Neural progenitor cell (in vitro differentiated cells): ENCODE results near the gene SLC10A2. TPM values are rescaled to one million over a fixed set of nuclear protein-coding genes. Genes with fewer than 3 reads are reported as not detected.

Experiments
- DNase-seq: peaks from one replicate; pipeline ENCODE4 v3.0.0-alpha.2; 2016; ENCODE audit warnings: low spot score
- H2AFZ ChIP-seq: fragments of 200-600 bp; sonication (generic); replicated peaks from 2 replicates; pipeline ENCODE4 v1.6.1; 2016; ENCODE audit warnings: antibody characterized with exemption
- H3F3A ChIP-seq: fragments of 200-600 bp; sonication (generic); 2 replicates; pipeline ENCODE4 v1.6.1; 2016; ENCODE audit warnings: antibody characterized with exemption, low read depth
- H3K27ac ChIP-seq: fragments of 200-600 bp; sonication (generic); 2 replicates; pipeline ENCODE4 v1.5.1; 2016; ENCODE audit warnings: mild to moderate bottlenecking
- H3K27me3 ChIP-seq: fragments of 200-600 bp; sonication (generic); 2 replicates; pipeline ENCODE4 v1.6.1; 2016; ENCODE audit warnings: mild to moderate bottlenecking, moderate library complexity
- H3K36me3 ChIP-seq: fragments of 200-600 bp; sonication (generic); 2 replicates; pipeline ENCODE4 v1.5.1; 2016
- H3K4me1 ChIP-seq: fragments of 200-600 bp; sonication (generic); 2 replicates; pipeline ENCODE4 v1.6.1; 2016; ENCODE audit warnings: mixed run types
- H3K4me2 ChIP-seq: fragments of 200-600 bp; sonication (generic); 2 replicates; pipeline ENCODE4 v1.6.1; 2016
- H3K4me3 ChIP-seq: fragments of 200-600 bp; sonication (generic); 2 replicates; pipeline ENCODE4 v1.5.1; 2016
- H3K79me2 ChIP-seq: fragments of 200-600 bp; sonication (generic); 2 replicates; pipeline ENCODE4 v1.6.1; 2016; ENCODE audit warnings: low read depth
- H3K9ac ChIP-seq: fragments of 200-600 bp; sonication (generic); 2 replicates; pipeline ENCODE4 v1.6.1; 2016
- H3K9me3 ChIP-seq: fragments of 200-600 bp; sonication (generic); 2 replicates; pipeline ENCODE4 v1.5.1; 2016; ENCODE audit warnings: low read depth
- H4K20me1 ChIP-seq: fragments of 200-600 bp; sonication (generic); 2 replicates; pipeline ENCODE4 v1.6.1; 2016; ENCODE audit warnings: low read depth
- H3K27ac Mint-ChIP-seq: 3 replicates; pipeline ENCODE4 v1.8.0; 2021; ENCODE audit warnings: mixed read lengths
- H3K27me3 Mint-ChIP-seq: 2 replicates; pipeline ENCODE4 v1.8.0; 2022; ENCODE audit warnings: low read depth, mild to moderate bottlenecking, inconsistent platforms, moderate library complexity, mixed read lengths; ENCODE audit not compliant: insufficient read depth
- H3K36me3 Mint-ChIP-seq: 3 replicates; pipeline ENCODE4 v1.8.0; 2021; ENCODE audit warnings: mixed read lengths
- H3K4me1 Mint-ChIP-seq: 3 replicates; pipeline ENCODE4 v1.8.0; 2021; ENCODE audit warnings: mixed read lengths
- H3K4me3 Mint-ChIP-seq: 3 replicates; pipeline ENCODE4 v1.8.0; 2021; ENCODE audit warnings: mild to moderate bottlenecking, moderate library complexity, mixed read lengths
- H3K9me3 Mint-ChIP-seq: 3 replicates; pipeline ENCODE4 v1.8.0; 2020; ENCODE audit warnings: mixed read lengths
- CTCF ChIP-seq: fragments of 200-600 bp; sonication (generic); IDR thresholded peaks from 2 replicates; pipeline ENCODE4 v1.5.1; 2017; ENCODE audit warnings: antibody characterized with exemption, mild to moderate bottlenecking
- EZH2 ChIP-seq: fragments of 200-600 bp; sonication (generic); IDR thresholded peaks from 2 replicates; pipeline ENCODE4 v1.6.1; 2017; ENCODE audit warnings: antibody characterized with exemption, mild to moderate bottlenecking, moderate library complexity
- EZH2phosphoT487 ChIP-seq: fragments of 200-600 bp; sonication (generic); IDR thresholded peaks from 2 replicates; pipeline ENCODE4 v1.6.1; 2017; ENCODE audit warnings: antibody characterized with exemption
- total RNA-seq: library from RNA; depleted of rRNA; stranded (reverse); fragments of >200 nt; gene quantifications from 2 replicates; pipeline ENCODE4 v1.2.3, GENCODE V29; 2015; ENCODE audit warnings: low replicate concordance

SLC10A2 gene
- total RNA-seq, 1 donor from 2014 or later: not detected

DNA sequence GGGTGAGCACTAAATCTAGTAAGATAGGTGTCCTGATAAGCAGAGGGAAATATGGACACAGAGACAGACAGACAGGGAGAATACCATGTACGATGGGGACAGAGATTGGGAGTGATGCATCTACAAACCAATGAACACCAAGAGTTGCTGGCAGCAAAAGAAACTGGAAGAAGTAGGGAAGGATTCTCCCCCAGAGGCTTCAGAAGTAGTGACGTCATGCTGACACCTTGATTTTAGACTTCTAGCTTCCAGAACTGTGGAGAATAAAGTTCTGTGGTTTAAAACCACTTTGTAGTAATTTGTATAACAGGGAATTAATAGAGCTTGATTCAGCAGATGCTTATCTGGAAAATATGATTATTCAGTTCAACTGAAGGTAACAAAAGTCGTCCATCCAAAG lies 66.1 kb downstream of the SLC10A2 start:
- H3K36me3 Mint-ChIP-seq: no peaks in the 10 kb centered on the region
- H3K27ac ChIP-seq: no peak overlapping the region
- no peaks in the 10 kb centered on the region for H3K27me3 ChIP-seq
- peaks cover 10% of the 10 kb centered on the region for H3K9me3 Mint-ChIP-seq
- no peaks in the 10 kb centered on the region for H3K79me2 ChIP-seq
- no peaks in the 10 kb centered on the region for H3F3A ChIP-seq
- H2AFZ ChIP-seq: no peak overlapping the region
- H3K9me3 ChIP-seq: no peaks in the 10 kb centered on the region
- no peaks in the 10 kb centered on the region for H3K4me1 ChIP-seq
- no peak overlapping the region for H3K27ac Mint-ChIP-seq
- no peaks in the 10 kb centered on the region for H3K36me3 ChIP-seq
- H3K4me3 Mint-ChIP-seq: no peak overlapping the region
- DNase-seq: no peak
- no peak for TF ChIP-seq EZH2
- TF ChIP-seq EZH2phosphoT487: no peak
- no peak for TF ChIP-seq CTCF
- no peaks in the 10 kb centered on the region for H3K27me3 Mint-ChIP-seq
- no peak overlapping the region for H3K4me2 ChIP-seq
- no peak overlapping the region for H3K4me3 ChIP-seq
- H4K20me1 ChIP-seq: no peaks in the 10 kb centered on the region
- H3K4me1 Mint-ChIP-seq: no peaks in the 10 kb centered on the region
- no peak overlapping the region for H3K9ac ChIP-seq

- H3K36me3 Mint-ChIP-seq: no peaks in the 10 kb centered on the region
- Histone ChIP-seq H3K4me1 (no peaks in the 10 kb centered on the region), H3K4me3 (no peak overlapping the region), H3K9me3 (no peaks in the 10 kb centered on the region), H3K27ac (no peak overlapping the region), H3F3A (no peaks in the 10 kb centered on the region), H3K27me3 (no peaks in the 10 kb centered on the region), H3K9ac (no peak overlapping the region), H3K4me2 (no peak overlapping the region), H3K79me2 (no peaks in the 10 kb centered on the region), H3K36me3 (no peaks in the 10 kb centered on the region), H2AFZ (no peak overlapping the region), H4K20me1 (no peaks in the 10 kb centered on the region)
- H3K27ac Mint-ChIP-seq: no peak overlapping the region
- H3K27me3 Mint-ChIP-seq: no peaks in the 10 kb centered on the region
- TF ChIP-seq CTCF (no peak), EZH2 (no peak), EZH2phosphoT487 (no peak)
- H3K4me1 Mint-ChIP-seq: no peaks in the 10 kb centered on the region
- H3K9me3 Mint-ChIP-seq: peaks cover 10% of the 10 kb centered on the region
- no peak for DNase-seq
- no peak overlapping the region for H3K4me3 Mint-ChIP-seq
These were observed 66.7 kb downstream of the SLC10A2 start for GRCh38 chr13:102999499-102999898.

Other genes with a start within 250 kb of the SLC10A2 start
- gene ERCC5, start 220.4 kb downstream of the SLC10A2 start, total RNA-seq: 25.9 and 35.1 TPM in 2 replicates